ENCODE data around the gene MAPK12. TPM values are rescaled to one million over a fixed set of nuclear protein-coding genes. Genes with fewer than 3 reads are reported as not detected.

Gene MAPK12
- total RNA-seq, 2 experiments from 2014 or later = 1.2 to 1.3 TPM

- H3K4me3 Mint-ChIP-seq = no peak overlapping the region
- Histone ChIP-seq H3K27me3 (ENCODE audit: control insufficient read depth in 1 of 2, insufficient read depth in 2 of 2, low read length in 2 of 2) (no peaks in the 10 kb centered on the region), H3K36me3 (ENCODE audit: insufficient read depth, low read length) (peaks cover 75% of the 10 kb centered on the region), H3K9me3 (ENCODE audit: control insufficient read depth in 1 of 2, insufficient read depth in 1 of 2, low read length in 2 of 2) (no peaks in the 10 kb centered on the region), H3K4me1 (ENCODE audit: insufficient read depth, low read length) (no peaks in the 10 kb centered on the region), H3K4me3 (ENCODE audit: low read length) (no peak overlapping the region), H3K27ac (ENCODE audit: low read depth in 1 of 2, low read length in 2 of 2) (no peak overlapping the region)
- peaks cover 76% of the 10 kb centered on the region for H3K36me3 Mint-ChIP-seq (ENCODE audit: low read depth)
- peak in 1 of 14 experiments; percentile 40 for DNase-seq
- H3K27me3 Mint-ChIP-seq = no peaks in the 10 kb centered on the region
- H3K4me1 Mint-ChIP-seq (ENCODE audit: low read depth) = no peaks in the 10 kb centered on the region
- ATAC-seq (ENCODE audit: poor library complexity) = no peak
- CTCF ChIA-PET = no interaction called here
- POLR2A ChIA-PET = interaction anchor here (0.9 kb wide), 1 partner anchor 31 kb away, joined by 4 read pairs; no protein-coding TSS in a partner anchor
- TF ChIP-seq, protein P1, sequence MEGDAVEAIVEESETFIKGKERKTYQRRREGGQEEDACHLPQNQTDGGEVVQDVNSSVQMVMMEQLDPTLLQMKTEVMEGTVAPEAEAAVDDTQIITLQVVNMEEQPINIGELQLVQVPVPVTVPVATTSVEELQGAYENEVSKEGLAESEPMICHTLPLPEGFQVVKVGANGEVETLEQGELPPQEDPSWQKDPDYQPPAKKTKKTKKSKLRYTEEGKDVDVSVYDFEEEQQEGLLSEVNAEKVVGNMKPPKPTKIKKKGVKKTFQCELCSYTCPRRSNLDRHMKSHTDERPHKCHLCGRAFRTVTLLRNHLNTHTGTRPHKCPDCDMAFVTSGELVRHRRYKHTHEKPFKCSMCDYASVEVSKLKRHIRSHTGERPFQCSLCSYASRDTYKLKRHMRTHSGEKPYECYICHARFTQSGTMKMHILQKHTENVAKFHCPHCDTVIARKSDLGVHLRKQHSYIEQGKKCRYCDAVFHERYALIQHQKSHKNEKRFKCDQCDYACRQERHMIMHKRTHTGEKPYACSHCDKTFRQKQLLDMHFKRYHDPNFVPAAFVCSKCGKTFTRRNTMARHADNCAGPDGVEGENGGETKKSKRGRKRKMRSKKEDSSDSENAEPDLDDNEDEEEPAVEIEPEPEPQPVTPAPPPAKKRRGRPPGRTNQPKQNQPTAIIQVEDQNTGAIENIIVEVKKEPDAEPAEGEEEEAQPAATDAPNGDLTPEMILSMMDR (IDR thresholded peaks at IDR 0.05) = no peak
- H3K9me3 Mint-ChIP-seq = no peaks in the 10 kb centered on the region
- intact Hi-C loops (cut with DNase I, micrococcal nuclease) = no loop called here
- H3K27ac Mint-ChIP-seq = no peak overlapping the region
These were observed 39.8 kb downstream of the MAPK12 start for GRCh38 chr22:50221410-50222300.

GRCh38 chr22:50220603-50221409 is 40.7 kb downstream of the MAPK12 start:
- H3K4me1 Mint-ChIP-seq (ENCODE audit: low read depth) = no peaks in the 10 kb centered on the region
- CTCF ChIA-PET = no interaction called here
- H3K27ac Mint-ChIP-seq = no peak overlapping the region

More at GRCh38 chr22:50220603-50221409, 40.7 kb downstream of the MAPK12 start:
- no peaks in the 10 kb centered on the region for H3K9me3 ChIP-seq (ENCODE audit: control insufficient read depth in 1 of 2, insufficient read depth in 1 of 2, low read length in 2 of 2)
- H3K36me3 ChIP-seq (ENCODE audit: insufficient read depth, low read length) = peaks cover 76% of the 10 kb centered on the region
- intact Hi-C loops (cut with DNase I, micrococcal nuclease) = no loop called here
- no peak overlapping the region for H3K4me3 ChIP-seq (ENCODE audit: low read length)
- POLR2A ChIA-PET = interaction anchor here (0.9 kb wide), 1 partner anchor 30 kb away, joined by 4 read pairs; no protein-coding TSS in a partner anchor
- ATAC-seq (ENCODE audit: poor library complexity) = no peak
- peaks cover 76% of the 10 kb centered on the region for H3K36me3 Mint-ChIP-seq (ENCODE audit: low read depth)
- no peaks in the 10 kb centered on the region for H3K9me3 Mint-ChIP-seq
- no peaks in the 10 kb centered on the region for H3K27me3 ChIP-seq (ENCODE audit: control insufficient read depth in 1 of 2, insufficient read depth in 2 of 2, low read length in 2 of 2)
- TF ChIP-seq, protein P1 (IDR thresholded peaks at IDR 0.05) = no peak
- H3K4me1 ChIP-seq (ENCODE audit: insufficient read depth, low read length) = no peaks in the 10 kb centered on the region
- H3K27me3 Mint-ChIP-seq = no peaks in the 10 kb centered on the region
- no peak overlapping the region for H3K27ac ChIP-seq (ENCODE audit: low read depth in 1 of 2, low read length in 2 of 2)
- peak in 1 of 14 experiments; percentile 25 for DNase-seq
- H3K4me3 Mint-ChIP-seq = no peak overlapping the region
